ENCODE data around the gene HECTD4. TPM values are rescaled to one million over a fixed set of nuclear protein-coding genes. Genes with fewer than 3 reads are reported as not detected.

HECTD4 gene
- total and polyA plus RNA-seq, 2 of the 4 experiments (the other 2 are of a cell fraction) = 12.9 to 13.0 TPM

- H4K91ac ChIP-seq (ENCODE audit: insufficient read depth, low read depth, low read length) = no peak overlapping the region
- BruUV-seq (replicated peaks) = no TSS peak
- in situ Hi-C loops (cut with MboI; ENCODE audit: low sequenced_read_pairs) (no loop called here), intact Hi-C loops (cut with micrococcal nuclease) (no loop called here), dilution Hi-C loops (cut with HindIII; ENCODE audit: low sequenced_read_pairs, unreplicated experiment) (no loop called here)
- no peaks in the 10 kb centered on the region for H3K79me1 ChIP-seq (ENCODE audit: low read depth in 1 of 2, low read length in 2 of 2)
- ChIA-PET POLR2A (ENCODE audit: unreplicated experiment) (interaction anchor here (0.6 kb wide), 1 partner anchor 11 kb away, joined by 3 read pairs; no protein-coding TSS in a partner anchor), CTCF (interaction anchor here (0.6 kb wide), 2 partner anchors 10 to 11 kb away, joined by 3 read pairs; no protein-coding TSS in a partner anchor)
- no peak overlapping the region for H2AFZ ChIP-seq (replicated peaks; ENCODE audit: low read length, poor library complexity)
- TF ChIP-seq POLR2A (IDR thresholded peaks at IDR 0.05; ENCODE audit: low read depth, low read length) (no peak), ELK1 (IDR thresholded peaks at IDR 0.05; ENCODE audit: borderline replicate concordance, low read depth, low read length) (no peak), CEBPB (IDR thresholded peaks at IDR 0.05; ENCODE audit: low read depth, low read length) (no peak), MAFK (IDR thresholded peaks at IDR 0.05; ENCODE audit: low read depth, low read length) (no peak), RFX5 (IDR thresholded peaks at IDR 0.05; ENCODE audit: low read depth, low read length) (no peak), BHLHE40 (IDR thresholded peaks at IDR 0.05; ENCODE audit: low read depth, low read length) (no peak), SMC3 (IDR thresholded peaks at IDR 0.05; ENCODE audit: low read depth, low read length) (no peak), CHD1 (IDR thresholded peaks at IDR 0.05; ENCODE audit: low read depth, low read length) (no peak), RAD21 (IDR thresholded peaks at IDR 0.05; ENCODE audit: low read length) (no peak), MXI1 (IDR thresholded peaks at IDR 0.05; ENCODE audit: borderline replicate concordance, low read depth, low read length) (no peak), RCOR1 (IDR thresholded peaks at IDR 0.05; ENCODE audit: insufficient replicate concordance, low read length) (no peak), USF2 (IDR thresholded peaks at IDR 0.05; ENCODE audit: low read depth, low read length) (no peak), FOS (IDR thresholded peaks at IDR 0.05; ENCODE audit: low read depth, low read length) (no peak)
- DNase-seq (no peak), ATAC-seq (ENCODE audit: low read depth) (no peak)
- H3K4me3 ChIP-seq (ENCODE audit: insufficient read depth, low read depth, low read length) = no peak overlapping the region
- no peak overlapping the region for H2BK5ac ChIP-seq (ENCODE audit: low read depth, low read length, poor library complexity, severe bottlenecking)
- H3K18ac ChIP-seq (ENCODE audit: low read depth, low read length) = no peak overlapping the region
- no peak overlapping the region for H3K4me2 ChIP-seq (ENCODE audit: low read depth, low read length)
- 93% methylated on average over 4 of the region's 7 CpGs; no CpG with 5 or more reads in 1 of the 2 experiments for WGBS, 2 experiments (ENCODE audit: extremely low coverage in 2 of 2, insufficient read length in 1 of 2)
- H3K4me1 ChIP-seq (ENCODE audit: control insufficient read depth, insufficient read depth, low read length) = no peaks in the 10 kb centered on the region
- H3K9me1 ChIP-seq (ENCODE audit: insufficient read depth, low read length) = peaks cover 5% of the 10 kb centered on the region; the same call in 1 of the 2 replicates
- H3K27me3 ChIP-seq (ENCODE audit: control insufficient read depth, insufficient read depth, low read length) = no peaks in the 10 kb centered on the region
- H3K14ac ChIP-seq (replicated peaks; ENCODE audit: low read depth, low read length) = no peak overlapping the region
- H4K20me1 ChIP-seq (ENCODE audit: insufficient read depth, low read length) = no peaks in the 10 kb centered on the region
- H3K27ac ChIP-seq (ENCODE audit: insufficient read depth, low read length) = no peak overlapping the region
- no peak overlapping the region for H3K56ac ChIP-seq (ENCODE audit: extremely low read depth, insufficient read depth, low read length)
- no peak overlapping the region for H4K5ac ChIP-seq (ENCODE audit: low read depth, low read length)
- no peak overlapping the region for H2AK5ac ChIP-seq (ENCODE audit: low read depth, low read length)
- H2BK120ac ChIP-seq (ENCODE audit: low read depth, low read length) = no peak overlapping the region
- no peaks in the 10 kb centered on the region for H3K9me3 ChIP-seq (ENCODE audit: control insufficient read depth, insufficient read depth, low read length)
- H3K9ac ChIP-seq (ENCODE audit: low read depth, low read length) = no peak overlapping the region
- no peak overlapping the region for H3K23ac ChIP-seq (ENCODE audit: low read depth, low read length)
- H2BK20ac ChIP-seq (ENCODE audit: low read depth, low read length) = no peak overlapping the region
- no peak overlapping the region for H3K4ac ChIP-seq (ENCODE audit: low read depth, low read length)
- H2BK15ac ChIP-seq (ENCODE audit: low read depth, low read length) = no peak overlapping the region
- H3K36me3 ChIP-seq (ENCODE audit: control insufficient read depth, insufficient read depth, low read length) = peaks cover 43% of the 10 kb centered on the region
- no peak overlapping the region for H4K8ac ChIP-seq (ENCODE audit: low read depth in 2 of 2, low read length in 2 of 2)
- no peak overlapping the region for H2AK9ac ChIP-seq (replicated peaks; ENCODE audit: low read depth, low read length, poor library complexity)
Measured at GRCh38 chr12:112208301-112208910, 173.8 kb downstream of the HECTD4 start.

Data from IMR-90 (cell line).